ENCODE results near the gene ZNF532. TPM values are rescaled to one million over a fixed set of nuclear protein-coding genes. Genes with fewer than 3 reads are reported as not detected.

ZNF532 gene
- total and polyA plus RNA-seq, 2 experiments from 2014 or later = 28.2 to 108 TPM

GRCh38 chr18:59001166-59001565 lies 136.5 kb downstream of the ZNF532 start:
- DNase-seq (ENCODE audit: low read depth in 1 of 2, low spot score in 1 of 2) = no peak
- no peak for TF ChIP-seq CTCF (IDR thresholded peaks at IDR 0.05; ENCODE audit: low read depth, low read length)
- no peaks in the 10 kb centered on the region for H3K9me3 ChIP-seq (ENCODE audit: low read depth)
- no peaks in the 10 kb centered on the region for H3K27me3 ChIP-seq
- H3K27ac ChIP-seq = no peak overlapping the region
- H3K36me3 ChIP-seq = no peaks in the 10 kb centered on the region
- H3K4me1 ChIP-seq (ENCODE audit: low read depth) = peaks cover 6% of the 10 kb centered on the region
- no peak overlapping the region for H3K4me3 ChIP-seq

- no peaks in the 10 kb centered on the region for H3K36me3 ChIP-seq
- H3K4me3 ChIP-seq = no peak overlapping the region
- H3K27ac ChIP-seq = no peak overlapping the region
- TF ChIP-seq CTCF (IDR thresholded peaks at IDR 0.05; ENCODE audit: low read depth, low read length) = no peak
- H3K4me1 ChIP-seq (ENCODE audit: low read depth) = peaks cover 6% of the 10 kb centered on the region
- no peak for DNase-seq (ENCODE audit: low read depth in 1 of 2, low spot score in 1 of 2)
- no peaks in the 10 kb centered on the region for H3K9me3 ChIP-seq (ENCODE audit: low read depth)
- H3K27me3 ChIP-seq = no peaks in the 10 kb centered on the region
Observed at GRCh38 chr18:59001721-59002120, 137.0 kb downstream of the ZNF532 start.

GRCh38 chr18:59002974-59003594 lies 138.4 kb downstream of the ZNF532 start:
- H3K4me3 ChIP-seq = no peak overlapping the region
- DNase-seq (ENCODE audit: low read depth in 1 of 2, low spot score in 1 of 2) = no peak
- H3K27ac ChIP-seq = no peak overlapping the region
- no peaks in the 10 kb centered on the region for H3K9me3 ChIP-seq (ENCODE audit: low read depth)
- no peak for TF ChIP-seq CTCF (IDR thresholded peaks at IDR 0.05; ENCODE audit: low read depth, low read length)
- H3K27me3 ChIP-seq = no peaks in the 10 kb centered on the region
- H3K36me3 ChIP-seq = no peaks in the 10 kb centered on the region
- peaks cover 6% of the 10 kb centered on the region for H3K4me1 ChIP-seq (ENCODE audit: low read depth)

- TF ChIP-seq CTCF (IDR thresholded peaks at IDR 0.05; ENCODE audit: low read depth, low read length) = no peak
- peak; percentile 42 to 92 for DNase-seq (ENCODE audit: low read depth in 1 of 2, low spot score in 1 of 2)
- peak overlapping the region; percentile 43 for H3K27ac ChIP-seq
Observed at GRCh38 chr18:59005262-59005661, 140.6 kb downstream of the ZNF532 start.

GRCh38 chr18:59006461-59007067 lies 141.9 kb downstream of the ZNF532 start:
- H3K4me1 ChIP-seq (ENCODE audit: low read depth) = peaks cover 6% of the 10 kb centered on the region
- H3K27me3 ChIP-seq = no peaks in the 10 kb centered on the region
- H3K4me3 ChIP-seq = no peak overlapping the region
- H3K36me3 ChIP-seq = no peaks in the 10 kb centered on the region
- no peak overlapping the region for H3K27ac ChIP-seq
- no peak for TF ChIP-seq CTCF (IDR thresholded peaks at IDR 0.05; ENCODE audit: low read depth, low read length)
- no peaks in the 10 kb centered on the region for H3K9me3 ChIP-seq (ENCODE audit: low read depth)
- DNase-seq (ENCODE audit: low read depth in 1 of 2, low spot score in 1 of 2) = peak in 1 of 2 donors; percentile 85

More at GRCh38 chr18:59005262-59005661, 140.6 kb downstream of the ZNF532 start:
- no peak overlapping the region for H3K4me3 ChIP-seq
- H3K4me1 ChIP-seq (ENCODE audit: low read depth) = peaks cover 6% of the 10 kb centered on the region
- no peaks in the 10 kb centered on the region for H3K9me3 ChIP-seq (ENCODE audit: low read depth)
- H3K27me3 ChIP-seq = no peaks in the 10 kb centered on the region
- H3K36me3 ChIP-seq = no peaks in the 10 kb centered on the region

Measured in cardiac muscle cell (in vitro differentiated cells and primary cell).